ENCODE data around the gene THRA.

Gene THRA, protein sequence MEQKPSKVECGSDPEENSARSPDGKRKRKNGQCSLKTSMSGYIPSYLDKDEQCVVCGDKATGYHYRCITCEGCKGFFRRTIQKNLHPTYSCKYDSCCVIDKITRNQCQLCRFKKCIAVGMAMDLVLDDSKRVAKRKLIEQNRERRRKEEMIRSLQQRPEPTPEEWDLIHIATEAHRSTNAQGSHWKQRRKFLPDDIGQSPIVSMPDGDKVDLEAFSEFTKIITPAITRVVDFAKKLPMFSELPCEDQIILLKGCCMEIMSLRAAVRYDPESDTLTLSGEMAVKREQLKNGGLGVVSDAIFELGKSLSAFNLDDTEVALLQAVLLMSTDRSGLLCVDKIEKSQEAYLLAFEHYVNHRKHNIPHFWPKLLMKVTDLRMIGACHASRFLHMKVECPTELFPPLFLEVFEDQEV

DNA sequence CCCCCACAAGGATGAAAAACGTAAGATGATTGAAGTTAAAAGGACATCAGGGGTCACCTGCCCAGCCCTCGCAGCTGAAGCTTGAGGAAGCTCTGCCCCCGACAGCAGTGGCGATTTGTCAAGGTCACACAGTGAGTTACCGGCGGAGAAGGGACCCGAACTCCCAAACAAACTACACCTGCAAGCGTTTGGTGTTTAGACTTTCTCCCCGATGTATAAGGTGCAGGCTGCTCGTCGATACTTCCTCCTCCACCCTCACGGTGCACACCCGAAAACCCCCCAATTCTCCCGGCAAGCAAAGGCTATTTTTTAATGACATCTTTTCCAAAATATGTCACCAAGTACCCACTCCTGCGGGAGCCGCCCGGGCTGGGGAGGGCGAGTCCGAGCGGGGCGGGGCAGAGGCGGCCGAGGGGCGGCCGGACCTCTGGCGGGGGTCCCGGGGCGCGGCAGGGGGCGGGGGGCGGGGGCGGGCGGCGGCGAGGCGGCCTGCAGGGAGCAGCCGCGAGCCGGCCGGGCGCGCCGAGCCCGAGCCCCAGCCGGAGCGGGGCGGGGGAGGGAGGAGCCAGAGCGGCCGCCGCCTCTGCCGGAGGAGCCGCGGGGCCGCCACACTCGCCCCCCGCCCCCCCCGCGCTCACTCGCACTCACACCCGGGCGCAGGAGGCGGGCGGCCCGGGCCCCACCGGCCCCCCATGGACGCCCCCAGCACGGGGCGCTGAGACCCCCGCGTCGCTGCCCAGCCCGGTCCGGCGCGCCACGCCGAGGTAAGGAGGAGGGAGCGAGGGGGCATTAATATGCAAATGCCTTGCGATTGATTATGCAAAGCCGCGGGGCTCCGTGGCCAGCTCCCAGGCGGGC, at the start of gene THRA:
TSS of gene THRA (plus strand) at position 637 of the 858 bp plus-strand sequence. CDS start 11,524 bp downstream, outside the sequence.
- Histone ChIP-seq H3K4me1 (ENCODE audit: control insufficient read depth, insufficient read depth, low read length) (peaks cover 31% of the 10 kb centered on the region), H3K36me3 (ENCODE audit: control insufficient read depth, insufficient read depth, low read length, severe bottlenecking) (no peaks in the 10 kb centered on the region), H3K4me3 (ENCODE audit: low read length) (peak within 1 kb of the TSS; percentile 95), H3K27me3 (replicated peaks; ENCODE audit: control insufficient read depth, insufficient read depth, low read length) (no peaks in the 10 kb centered on the region), H3K9me3 (ENCODE audit: control insufficient read depth, low read length) (no peaks in the 10 kb centered on the region), H3K9ac (ENCODE audit: low read length) (peak within 1 kb of the TSS; percentile 97)
- peak; percentile 90 for DNase-seq (ENCODE audit: low read depth)

DNA sequence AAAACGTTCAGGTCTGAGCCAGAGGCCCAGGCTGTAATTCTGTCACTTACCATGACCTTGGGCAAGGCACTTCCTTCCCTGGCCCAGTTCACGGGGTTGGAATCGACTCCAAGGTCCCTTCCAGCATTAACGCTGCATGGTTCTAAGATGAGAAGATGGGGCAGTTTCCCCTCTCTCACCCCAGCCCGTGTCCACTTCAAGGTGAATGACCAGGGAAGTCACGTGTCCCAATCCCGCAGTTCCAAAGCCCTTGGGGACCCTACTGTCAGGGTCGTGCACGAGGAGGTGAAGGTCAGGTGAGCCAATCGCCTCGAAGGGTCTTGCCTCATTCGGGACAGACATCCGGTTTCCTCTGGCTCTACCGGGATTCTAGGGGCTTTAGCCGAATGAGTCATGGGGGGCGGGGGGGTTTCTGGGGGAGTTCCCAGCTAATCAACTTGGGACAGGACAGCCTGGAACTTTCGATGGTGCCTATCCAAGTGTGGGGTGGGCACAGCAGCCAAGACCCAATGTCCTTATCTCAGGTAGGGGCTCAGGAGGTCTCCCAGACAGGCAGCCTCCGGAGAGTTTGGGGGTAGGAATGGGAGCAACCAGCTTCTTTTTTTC, 48.3 kb upstream of the THRA start:
- peak overlapping the region; percentile 54 for H3K9ac ChIP-seq (ENCODE audit: low read length)
- H3K9me3 ChIP-seq (ENCODE audit: control insufficient read depth, low read length): no peaks in the 10 kb centered on the region
- no peak for DNase-seq (ENCODE audit: low read depth)
- no peaks in the 10 kb centered on the region for H3K27me3 ChIP-seq (replicated peaks; ENCODE audit: control insufficient read depth, insufficient read depth, low read length)
- H3K4me1 ChIP-seq (ENCODE audit: control insufficient read depth, insufficient read depth, low read length): peaks cover 20% of the 10 kb centered on the region
- no peak overlapping the region for H3K4me3 ChIP-seq (ENCODE audit: low read length)
- H3K36me3 ChIP-seq (ENCODE audit: control insufficient read depth, insufficient read depth, low read length, severe bottlenecking): peaks cover under 1% of the 10 kb centered on the region

DNA sequence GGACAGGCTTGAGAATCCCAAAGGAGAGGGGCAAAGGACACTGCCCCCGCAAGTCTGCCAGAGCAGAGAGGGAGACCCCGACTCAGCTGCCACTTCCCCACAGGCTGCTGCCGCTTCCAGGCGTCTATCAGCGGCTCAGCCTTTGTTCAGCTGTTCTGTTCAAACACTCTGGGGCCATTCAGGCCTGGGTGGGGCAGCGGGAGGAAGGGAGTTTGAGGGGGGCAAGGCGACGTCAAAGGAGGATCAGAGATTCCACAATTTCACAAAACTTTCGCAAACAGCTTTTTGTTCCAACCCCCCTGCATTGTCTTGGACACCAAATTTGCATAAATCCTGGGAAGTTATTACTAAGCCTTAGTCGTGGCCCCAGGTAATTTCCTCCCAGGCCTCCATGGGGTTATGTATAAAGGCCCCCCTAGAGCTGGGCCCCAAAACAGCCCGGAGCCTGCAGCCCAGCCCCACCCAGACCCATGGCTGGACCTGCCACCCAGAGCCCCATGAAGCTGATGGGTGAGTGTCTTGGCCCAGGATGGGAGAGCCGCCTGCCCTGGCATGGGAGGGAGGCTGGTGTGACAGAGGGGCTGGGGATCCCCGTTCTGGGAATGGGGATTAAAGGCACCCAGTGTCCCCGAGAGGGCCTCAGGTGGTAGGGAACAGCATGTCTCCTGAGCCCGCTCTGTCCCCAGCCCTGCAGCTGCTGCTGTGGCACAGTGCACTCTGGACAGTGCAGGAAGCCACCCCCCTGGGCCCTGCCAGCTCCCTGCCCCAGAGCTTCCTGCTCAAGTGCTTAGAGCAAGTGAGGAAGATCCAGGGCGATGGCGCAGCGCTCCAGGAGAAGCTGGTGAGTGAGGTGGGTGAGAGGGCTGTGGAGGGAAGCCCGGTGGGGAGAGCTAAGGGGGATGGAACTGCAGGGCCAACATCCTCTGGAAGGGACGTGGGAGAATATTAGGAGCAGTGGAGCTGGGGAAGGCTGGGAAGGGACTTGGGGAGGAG, 47.5 kb upstream of the THRA start, which contains the start of gene CSF3:
TSS of gene CSF3 (plus strand) at position 436 of the 993 bp plus-strand sequence. CDS start at position 471, 35 bp downstream.
- no peak for DNase-seq (ENCODE audit: low read depth)
- Histone ChIP-seq H3K9ac (ENCODE audit: low read length) (peak within 1 kb of the TSS; percentile 54), H3K27me3 (replicated peaks; ENCODE audit: control insufficient read depth, insufficient read depth, low read length) (no peaks in the 10 kb centered on the region), H3K4me3 (ENCODE audit: low read length) (no peak within 1 kb of the TSS), H3K4me1 (ENCODE audit: control insufficient read depth, insufficient read depth, low read length) (peaks cover 23% of the 10 kb centered on the region), H3K9me3 (ENCODE audit: control insufficient read depth, low read length) (no peaks in the 10 kb centered on the region), H3K36me3 (ENCODE audit: control insufficient read depth, insufficient read depth, low read length, severe bottlenecking) (peaks cover 5% of the 10 kb centered on the region)

DNA sequence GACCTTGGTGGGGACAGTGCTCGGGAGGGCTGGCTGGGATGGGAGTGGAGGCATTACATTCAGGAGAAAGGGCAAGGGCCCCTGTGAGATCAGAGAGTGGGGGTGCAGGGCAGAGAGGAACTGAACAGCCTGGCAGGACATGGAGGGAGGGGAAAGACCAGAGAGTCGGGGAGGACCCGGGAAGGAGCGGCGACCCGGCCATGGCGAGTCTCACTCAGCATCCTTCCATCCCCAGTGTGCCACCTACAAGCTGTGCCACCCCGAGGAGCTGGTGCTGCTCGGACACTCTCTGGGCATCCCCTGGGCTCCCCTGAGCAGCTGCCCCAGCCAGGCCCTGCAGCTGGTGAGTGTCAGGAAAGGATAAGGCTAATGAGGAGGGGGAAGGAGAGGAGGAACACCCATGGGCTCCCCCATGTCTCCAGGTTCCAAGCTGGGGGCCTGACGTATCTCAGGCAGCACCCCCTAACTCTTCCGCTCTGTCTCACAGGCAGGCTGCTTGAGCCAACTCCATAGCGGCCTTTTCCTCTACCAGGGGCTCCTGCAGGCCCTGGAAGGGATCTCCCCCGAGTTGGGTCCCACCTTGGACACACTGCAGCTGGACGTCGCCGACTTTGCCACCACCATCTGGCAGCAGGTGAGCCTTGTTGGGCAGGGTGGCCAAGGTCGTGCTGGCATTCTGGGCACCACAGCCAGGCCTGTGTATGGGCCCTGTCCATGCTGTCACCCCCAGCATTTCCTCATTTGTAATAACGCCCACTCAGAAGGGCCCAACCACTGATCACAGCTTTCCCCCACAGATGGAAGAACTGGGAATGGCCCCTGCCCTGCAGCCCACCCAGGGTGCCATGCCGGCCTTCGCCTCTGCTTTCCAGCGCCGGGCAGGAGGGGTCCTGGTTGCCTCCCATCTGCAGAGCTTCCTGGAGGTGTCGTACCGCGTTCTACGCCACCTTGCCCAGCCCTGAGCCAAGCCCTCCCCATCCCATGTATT, 46.5 kb upstream of the THRA start:
- Histone ChIP-seq H3K4me1 (ENCODE audit: control insufficient read depth, insufficient read depth, low read length) (peaks cover 28% of the 10 kb centered on the region), H3K27me3 (replicated peaks; ENCODE audit: control insufficient read depth, insufficient read depth, low read length) (no peaks in the 10 kb centered on the region)
- no peak for DNase-seq (ENCODE audit: low read depth)

DNA sequence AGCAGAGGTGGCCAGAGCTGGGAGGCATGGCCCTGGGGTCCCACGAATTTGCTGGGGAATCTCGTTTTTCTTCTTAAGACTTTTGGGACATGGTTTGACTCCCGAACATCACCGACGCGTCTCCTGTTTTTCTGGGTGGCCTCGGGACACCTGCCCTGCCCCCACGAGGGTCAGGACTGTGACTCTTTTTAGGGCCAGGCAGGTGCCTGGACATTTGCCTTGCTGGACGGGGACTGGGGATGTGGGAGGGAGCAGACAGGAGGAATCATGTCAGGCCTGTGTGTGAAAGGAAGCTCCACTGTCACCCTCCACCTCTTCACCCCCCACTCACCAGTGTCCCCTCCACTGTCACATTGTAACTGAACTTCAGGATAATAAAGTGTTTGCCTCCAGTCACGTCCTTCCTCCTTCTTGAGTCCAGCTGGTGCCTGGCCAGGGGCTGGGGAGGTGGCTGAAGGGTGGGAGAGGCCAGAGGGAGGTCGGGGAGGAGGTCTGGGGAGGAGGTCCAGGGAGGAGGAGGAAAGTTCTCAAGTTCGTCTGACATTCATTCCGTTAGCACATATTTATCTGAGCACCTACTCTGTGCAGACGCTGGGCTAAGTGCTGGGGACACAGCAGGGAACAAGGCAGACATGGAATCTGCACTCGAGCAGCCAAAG, 45.2 kb upstream of the THRA start:
- peaks cover 33% of the 10 kb centered on the region for H3K4me1 ChIP-seq (ENCODE audit: control insufficient read depth, insufficient read depth, low read length)
- no peak overlapping the region for H3K4me3 ChIP-seq (ENCODE audit: low read length)
- H3K27me3 ChIP-seq (replicated peaks; ENCODE audit: control insufficient read depth, insufficient read depth, low read length): no peaks in the 10 kb centered on the region
- H3K9ac ChIP-seq (ENCODE audit: low read length): peak overlapping the region; percentile 14
- DNase-seq (ENCODE audit: low read depth): no peak
- H3K9me3 ChIP-seq (ENCODE audit: control insufficient read depth, low read length): no peaks in the 10 kb centered on the region
- H3K36me3 ChIP-seq (ENCODE audit: control insufficient read depth, insufficient read depth, low read length, severe bottlenecking): peaks cover 13% of the 10 kb centered on the region

More for the DNA sequence above, 46.5 kb upstream of the THRA start:
- H3K36me3 ChIP-seq (ENCODE audit: control insufficient read depth, insufficient read depth, low read length, severe bottlenecking): peaks cover 5% of the 10 kb centered on the region
- H3K4me3 ChIP-seq (ENCODE audit: low read length): no peak overlapping the region
- H3K9ac ChIP-seq (ENCODE audit: low read length): no peak overlapping the region
- H3K9me3 ChIP-seq (ENCODE audit: control insufficient read depth, low read length): no peaks in the 10 kb centered on the region

DNA sequence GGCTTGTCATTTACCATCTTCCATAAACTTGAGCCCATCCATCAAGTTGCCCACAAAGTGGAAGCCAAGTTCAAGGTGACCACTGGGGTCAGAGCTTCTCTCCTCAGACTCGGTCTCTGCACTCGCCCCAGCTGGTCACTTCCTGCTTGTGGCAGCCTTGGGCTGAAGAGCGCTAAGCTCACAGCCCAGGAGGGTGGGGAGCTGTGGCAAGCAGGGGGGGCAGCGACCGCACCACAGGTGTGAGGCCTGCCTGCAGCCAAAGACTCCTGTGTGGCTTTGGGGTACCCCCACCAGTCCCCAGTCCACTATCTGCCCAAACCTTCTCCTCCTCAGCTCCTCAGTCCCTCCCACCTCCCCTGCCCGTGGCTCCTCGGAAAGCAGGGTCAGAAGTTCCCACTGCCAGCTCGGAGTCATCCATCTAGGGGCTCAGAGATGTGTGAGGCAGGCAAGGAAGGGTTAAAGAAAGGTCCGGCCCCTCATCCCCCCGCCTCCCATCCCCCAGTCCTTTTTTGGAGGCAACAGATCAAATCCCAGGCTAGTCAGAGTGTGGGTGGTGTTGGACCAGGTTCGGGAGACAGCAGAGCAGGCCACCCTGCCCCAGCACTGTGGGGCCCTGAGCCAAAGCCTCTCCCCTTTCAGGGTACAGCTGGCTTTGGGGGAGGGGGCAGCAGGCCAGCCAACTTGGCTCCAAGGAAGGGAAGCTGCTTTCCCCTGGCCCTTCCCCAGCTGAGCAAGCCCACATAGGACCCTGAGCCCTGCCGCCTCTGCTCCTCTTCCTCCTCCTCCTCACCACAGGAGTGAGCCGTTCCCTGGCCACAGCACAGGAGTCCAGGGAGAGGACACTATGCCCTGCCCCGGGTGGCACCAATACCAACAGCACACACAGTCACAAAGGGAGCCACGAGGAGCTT, 44.3 kb upstream of the THRA start:
- Histone ChIP-seq H3K4me3 (ENCODE audit: low read length) (no peak overlapping the region), H3K4me1 (ENCODE audit: control insufficient read depth, insufficient read depth, low read length) (peaks cover 33% of the 10 kb centered on the region), H3K9ac (ENCODE audit: low read length) (peak overlapping the region; percentile 35), H3K36me3 (ENCODE audit: control insufficient read depth, insufficient read depth, low read length, severe bottlenecking) (peaks cover 18% of the 10 kb centered on the region), H3K27me3 (replicated peaks; ENCODE audit: control insufficient read depth, insufficient read depth, low read length) (no peaks in the 10 kb centered on the region), H3K9me3 (ENCODE audit: control insufficient read depth, low read length) (no peaks in the 10 kb centered on the region)
- DNase-seq (ENCODE audit: low read depth): no peak

DNA sequence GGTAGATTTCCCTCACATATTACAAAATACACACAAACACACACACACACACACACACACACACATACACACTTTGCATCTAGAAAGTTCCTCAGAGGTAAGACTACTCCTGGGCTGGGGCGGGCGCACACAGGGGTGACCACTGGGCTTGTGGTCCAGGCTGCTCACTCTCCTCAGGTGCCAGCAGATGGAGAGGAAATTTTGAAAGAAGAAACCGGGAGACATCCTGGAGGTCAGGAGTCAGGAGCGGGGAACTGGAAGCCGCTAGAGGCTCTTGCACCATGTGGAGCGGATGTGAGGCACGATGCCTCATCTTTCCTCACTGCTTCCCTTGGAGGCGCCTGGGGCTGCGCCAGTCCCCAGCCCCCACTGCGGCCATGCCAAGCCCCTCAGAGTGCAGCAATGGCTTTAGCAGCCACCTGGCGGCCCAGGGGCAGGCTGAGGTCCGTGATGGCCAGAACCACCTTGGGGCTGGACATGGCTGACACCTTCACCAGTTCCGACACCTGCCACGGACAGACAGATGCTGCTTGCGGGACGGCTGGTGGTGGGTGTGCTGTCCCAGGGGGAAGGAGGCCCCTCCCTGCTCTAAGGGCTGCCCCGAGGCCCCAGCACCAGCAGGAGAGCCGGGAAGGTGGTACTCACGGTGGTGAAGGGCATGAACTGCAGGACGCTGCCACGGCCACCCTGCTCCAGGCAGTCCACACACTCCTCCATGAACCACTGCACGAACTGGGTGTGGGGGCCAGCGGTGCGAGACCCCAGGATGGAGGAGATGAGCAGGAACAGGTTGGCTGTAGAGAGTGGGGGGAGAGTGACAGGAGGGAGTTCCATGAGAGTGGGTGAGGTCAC, 43.4 kb upstream of the THRA start:
- no peak for DNase-seq (ENCODE audit: low read depth)
- Histone ChIP-seq H3K9ac (ENCODE audit: low read length) (peak overlapping the region; percentile 35), H3K27me3 (replicated peaks; ENCODE audit: control insufficient read depth, insufficient read depth, low read length) (no peaks in the 10 kb centered on the region), H3K4me3 (ENCODE audit: low read length) (no peak overlapping the region), H3K36me3 (ENCODE audit: control insufficient read depth, insufficient read depth, low read length, severe bottlenecking) (peaks cover 18% of the 10 kb centered on the region), H3K4me1 (ENCODE audit: control insufficient read depth, insufficient read depth, low read length) (peaks cover 30% of the 10 kb centered on the region), H3K9me3 (ENCODE audit: control insufficient read depth, low read length) (no peaks in the 10 kb centered on the region)

DNA sequence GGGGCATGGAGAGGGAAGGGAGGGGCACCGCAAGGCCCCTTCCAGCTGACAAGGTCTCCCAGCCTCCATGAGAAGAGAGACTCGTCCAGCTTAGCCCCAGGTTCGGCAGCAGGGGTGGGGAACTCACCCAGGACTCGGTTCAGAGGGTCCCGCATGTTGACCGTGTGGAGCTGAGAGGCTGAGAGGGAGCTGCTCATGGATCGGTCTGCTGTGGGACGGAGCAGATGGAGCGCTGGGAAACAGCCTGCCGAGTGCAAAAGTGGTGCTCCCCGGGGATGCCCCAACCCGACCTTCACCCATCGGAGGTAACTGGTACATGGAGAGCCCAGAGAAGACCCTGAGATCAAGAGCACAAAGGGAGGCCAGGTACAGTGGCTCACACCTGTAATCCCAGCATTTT, 42.6 kb upstream of the THRA start:
- H3K9me3 ChIP-seq (ENCODE audit: control insufficient read depth, low read length): no peaks in the 10 kb centered on the region
- no peak overlapping the region for H3K9ac ChIP-seq (ENCODE audit: low read length)
- peaks cover 19% of the 10 kb centered on the region for H3K36me3 ChIP-seq (ENCODE audit: control insufficient read depth, insufficient read depth, low read length, severe bottlenecking)
- no peak for DNase-seq (ENCODE audit: low read depth)
- H3K4me3 ChIP-seq (ENCODE audit: low read length): no peak overlapping the region
- no peaks in the 10 kb centered on the region for H3K27me3 ChIP-seq (replicated peaks; ENCODE audit: control insufficient read depth, insufficient read depth, low read length)
- peaks cover 25% of the 10 kb centered on the region for H3K4me1 ChIP-seq (ENCODE audit: control insufficient read depth, insufficient read depth, low read length)

Data from adipocyte (in vitro differentiated cells).